HepG2 (cell line): ENCODE measurements around the gene RASAL3. TPM values are rescaled to one million over a fixed set of nuclear protein-coding genes. Genes with fewer than 3 reads are reported as not detected.

Experiments used
- CENPT ChIP-seq: sonication (generic); formaldehyde crosslinking; IDR thresholded peaks from 2 replicates; pipeline ENCODE4 v1.8.0; 2022; ENCODE audit warnings: low read depth, mild to moderate bottlenecking, moderate library complexity, missing genetic modification reagents
- ETS1 ChIP-seq: sonication (generic); formaldehyde crosslinking; IDR thresholded peaks from 2 replicates; pipeline ENCODE4 v1.4.0; 2020; ENCODE audit warnings: missing genetic modification reagents
- ISL2 ChIP-seq: sonication (generic); formaldehyde crosslinking; IDR thresholded peaks from 2 replicates; pipeline ENCODE4 v1.5.0; 2020; ENCODE audit warnings: missing genetic modification reagents
- KMT2B ChIP-seq: IDR thresholded peaks from 2 replicates; pipeline ENCODE4 v1.6.1; 2016; ENCODE audit warnings: missing genetic modification reagents, missing compliant biosample characterization
- NFKB2 ChIP-seq: sonication (generic); formaldehyde crosslinking; IDR thresholded peaks from 2 replicates; pipeline ENCODE4 v1.4.0; 2020; ENCODE audit warnings: missing genetic modification reagents, borderline replicate concordance
- RXRA ChIP-seq: sonication (generic); formaldehyde crosslinking; IDR thresholded peaks from 2 replicates; pipeline ENCODE4 v1.5.1; 2020; ENCODE audit warnings: missing genetic modification reagents
- SIN3B ChIP-seq: fragments of 150-350 bp; IDR thresholded peaks from 2 replicates; pipeline ENCODE4 v1.6.1; 2014; ENCODE audit warnings: low read length
- SNAPC2 ChIP-seq: sonication (generic); formaldehyde crosslinking; IDR thresholded peaks from 2 replicates; pipeline ENCODE4 v1.8.1; 2022; ENCODE audit warnings: mild to moderate bottlenecking, missing genetic modification reagents
- SOX5 ChIP-seq: IDR thresholded peaks from 2 replicates; pipeline ENCODE4 v1.6.1; 2016; ENCODE audit warnings: borderline replicate concordance
- TGIF2 ChIP-seq: IDR thresholded peaks from 2 replicates; pipeline ENCODE4 v1.6.1; 2016; ENCODE audit warnings: control low read depth, missing compliant biosample characterization
- TMF1 ChIP-seq: sonication (generic); formaldehyde crosslinking; IDR thresholded peaks from 2 replicates; pipeline ENCODE4 v1.8.1; 2022; ENCODE audit warnings: low read depth, missing genetic modification reagents
- ZBTB14 ChIP-seq: sonication (generic); formaldehyde crosslinking; IDR thresholded peaks from 2 replicates; pipeline ENCODE4 v1.4.0; 2020; ENCODE audit warnings: missing genetic modification reagents
- ZBTB25 ChIP-seq: IDR thresholded peaks from 2 replicates; pipeline ENCODE4 v1.6.1; 2018; ENCODE audit warnings: missing genetic modification reagents
- ZFX ChIP-seq: sonication (generic); formaldehyde crosslinking; IDR thresholded peaks from 2 replicates; pipeline ENCODE4 v1.4.0; 2020; ENCODE audit warnings: mild to moderate bottlenecking, low read depth, missing genetic modification reagents, moderate library complexity
- ZHX1 ChIP-seq: sonication (generic); formaldehyde crosslinking; IDR thresholded peaks from 2 replicates; pipeline ENCODE4 v1.8.1; 2022; ENCODE audit warnings: low read depth, mild to moderate bottlenecking, missing genetic modification reagents
- ZMYM2 ChIP-seq: sonication (generic); formaldehyde crosslinking; IDR thresholded peaks from 2 replicates; pipeline ENCODE4 v1.8.0; 2022; ENCODE audit warnings: mild to moderate bottlenecking, missing genetic modification reagents
- ZNF280B ChIP-seq: sonication (generic); formaldehyde crosslinking; IDR thresholded peaks from 2 replicates; pipeline ENCODE4 v1.5.0; 2020; ENCODE audit warnings: missing genetic modification reagents, mild to moderate bottlenecking, borderline replicate concordance
- ZNF546 ChIP-seq: sonication (generic); formaldehyde crosslinking; conservative IDR thresholded peaks from 2 replicates; pipeline ENCODE4 v1.8.1; 2023; ENCODE audit warnings: mild to moderate bottlenecking, missing genetic modification reagents
- ZNF556 ChIP-seq: sonication (generic); formaldehyde crosslinking; IDR thresholded peaks from 2 replicates; pipeline ENCODE4 v1.4.0; 2020; ENCODE audit warnings: mild to moderate bottlenecking, missing genetic modification reagents, borderline replicate concordance
- ZNF772 ChIP-seq: sonication (generic); formaldehyde crosslinking; IDR thresholded peaks from 2 replicates; pipeline ENCODE4 v1.5.0; 2020; ENCODE audit warnings: mild to moderate bottlenecking, missing genetic modification reagents
- ZNF777 ChIP-seq: sonication (generic); formaldehyde crosslinking; IDR thresholded peaks from 2 replicates; pipeline ENCODE4 v1.4.0; 2020; ENCODE audit warnings: missing genetic modification reagents
- polyA plus RNA-seq, 8 experiments: library from polyadenylated mRNA; depleted of rRNA in 3 of 8; stranded (reverse) in 7 of 8; unstranded in 1 of 8; fragments of >200 nt; fragmentation: Illumina TruSeq in 4 of 8; extraction: Trizol in 4 of 8; gene quantifications; 2 replicates each; pipeline versions ENCODE4 v1.2.1 to v1.2.3, GENCODE V29; 2011 to 2016; ENCODE audit warnings: low read depth in 4 of 8, missing spikeins in 1 of 8, mixed read lengths in 1 of 8; ENCODE audit not compliant: insufficient read depth in 1 of 8
- total RNA-seq, 5 experiments: library from RNA; depleted of rRNA; stranded (reverse); fragments of >200 nt; fragmentation: Illumina TruSeq; extraction: Trizol; gene quantifications; 2 replicates each; pipeline ENCODE4 v1.2.3, GENCODE V29; 2016; ENCODE audit warnings: low read depth in 1 of 5

Gene RASAL3
- total and polyA plus RNA-seq, 2 of the 13 experiments (the other 11 are each of a cell fraction or from before 2014, with no cell fraction given): not detected

GRCh38 chr19:15432629-15433518 lies 31.5 kb downstream of the RASAL3 start (continued):
- TF ChIP-seq SOX5 (CRISPR knock-in tag) (0 out of 2 replicates have a peak, but pooled peaks have one; percentile 20), ISL2 (CRISPR knock-in tag) (peak; percentile 22; the same call in 1 of the 2 replicates), ZHX1 (CRISPR knock-in tag) (peak; percentile 53; the same call in 1 of the 2 replicates), SNAPC2 (no peak), TGIF2 (CRISPR knock-in tag) (peak; percentile 97), NFKB2 (CRISPR knock-in tag) (peak; percentile 54; the same call in 1 of the 2 replicates), TMF1 (CRISPR knock-in tag) (peak; percentile 82), KMT2B (CRISPR knock-in tag) (peak; percentile 62; the same call in 1 of the 2 replicates), ZNF546 (CRISPR knock-in tag) (0 out of 2 replicates have a peak, but pooled peaks have one; percentile 59), ETS1 (CRISPR knock-in tag) (0 out of 2 replicates have a peak, but pooled peaks have one; percentile 13), ZBTB25 (CRISPR knock-in tag) (peak; percentile 62; the same call in 1 of the 2 replicates), ZNF777 (CRISPR knock-in tag) (peak; percentile 98), ZMYM2 (no peak), ZNF772 (CRISPR knock-in tag) (peak; percentile 17; the same call in 1 of the 2 replicates), SIN3B (0 out of 2 replicates have a peak, but pooled peaks have one; percentile 54), ZFX (CRISPR knock-in tag) (peak; percentile 69), ZNF556 (CRISPR knock-in tag) (peak; percentile 84; the same call in 1 of the 2 replicates), ZNF280B (CRISPR knock-in tag) (no peak), CENPT (CRISPR knock-in tag) (0 out of 2 replicates have a peak, but pooled peaks have one; percentile 63), RXRA (CRISPR knock-in tag) (peak; percentile 54; the same call in 1 of the 2 replicates), ZBTB14 (CRISPR knock-in tag) (peak; percentile 74)
